Endothelial cell of umbilical vein (primary cell): ENCODE measurements around the gene LIPG. TPM values are rescaled to one million over a fixed set of nuclear protein-coding genes. Genes with fewer than 3 reads are reported as not detected.

Experiments used
- BruUV-seq: library from RNA; stranded (reverse); fragments of 400-500 nt; replicated peaks from 2 replicates; lab custom pipeline; 2021; lab: Mats Ljungman, UMichigan
- CTCF ChIA-PET: fragments of 300-600, 350-600 bp; sonication (Branson Sonifier 250); formaldehyde crosslinking; loops from one replicate; lab custom pipeline; 2021; ENCODE audit warnings: antibody characterized with exemption, inconsistent platforms; lab: Charles Lee
- POLR2A ChIA-PET: fragments of 300-600, 350-600 bp; sonication (Branson Sonifier 250); formaldehyde crosslinking; loops from one replicate; lab custom pipeline; 2021; ENCODE audit warnings: antibody characterized with exemption, inconsistent platforms; lab: Charles Lee
- DNase-seq: peaks from one replicate; pipeline ENCODE4 v3.0.0-alpha.2; 2011; ENCODE audit warnings: low read depth, low spot score
- FAIRE-seq: peaks from 2 replicates; lab custom pipeline; 2011; peaks lifted over from hg19 to GRCh38; lab: Jason Lieb, UNC
- H2AFZ ChIP-seq: 2 replicates; pipeline ENCODE4 v1.6.0; 2012; ENCODE audit warnings: low read depth, low read length, control low read depth, inconsistent platforms
- H3K27ac ChIP-seq: 2 replicates; pipeline ENCODE4 v1.5.1; 2011; ENCODE audit warnings: low read depth, mild to moderate bottlenecking, control low read depth, low read length, moderate library complexity; ENCODE audit not compliant: insufficient read depth
- H3K27me3 ChIP-seq, 2 experiments: 2 replicates each; pipeline versions ENCODE4 v1.6.0 to v1.6.1; 2011; ENCODE audit warnings: low read length in 2 of 2, mixed read lengths in 1 of 2; ENCODE audit not compliant: control insufficient read depth in 2 of 2, insufficient read depth in 2 of 2
- H3K36me3 ChIP-seq, 2 experiments: 2 replicates in 1 of 2; 3 replicates in 1 of 2; pipeline ENCODE4 v1.5.1; 2011; ENCODE audit warnings: low read length in 2 of 2, mild to moderate bottlenecking in 1 of 2, moderate library complexity in 1 of 2; ENCODE audit not compliant: control insufficient read depth in 2 of 2, insufficient read depth in 2 of 2; ENCODE audit errors: extremely low read depth in 1 of 2
- H3K4me1 ChIP-seq: 3 replicates; pipeline ENCODE4 v1.5.1; 2011; ENCODE audit warnings: mild to moderate bottlenecking, low read length; ENCODE audit not compliant: control insufficient read depth, insufficient read depth; ENCODE audit errors: extremely low read depth
- H3K4me2 ChIP-seq: 2 replicates; pipeline ENCODE4 v1.6.1; 2011; ENCODE audit warnings: low read length, control low read depth, mixed read lengths; ENCODE audit not compliant: insufficient read depth
- H3K4me3 ChIP-seq, 3 experiments: fragments of 200-600 bp in 1 of 3; sonication (generic), shearing (Covaris generic) in 1 of 3; replicated peaks in 1 of 3; 2 replicates each; pipeline ENCODE4 v1.5.1; 2011 to 2016; ENCODE audit warnings: control low read depth in 3 of 3, low read length in 3 of 3, mild to moderate bottlenecking in 2 of 3, inconsistent platforms in 1 of 3, low read depth in 1 of 3, moderate library complexity in 1 of 3; ENCODE audit not compliant: insufficient read depth in 1 of 3
- H3K79me2 ChIP-seq: 2 replicates; pipeline ENCODE4 v1.6.0; 2012; ENCODE audit warnings: low read length, inconsistent platforms; ENCODE audit not compliant: control insufficient read depth, insufficient read depth
- H3K9ac ChIP-seq: replicated peaks from 2 replicates; pipeline ENCODE3; 2011; ENCODE audit warnings: low read length, control low read depth; ENCODE audit not compliant: insufficient read depth; ENCODE audit errors: extremely low read depth
- H3K9me1 ChIP-seq: replicated peaks from 3 replicates; pipeline ENCODE4 v1.6.0; 2011; ENCODE audit warnings: mild to moderate bottlenecking, low read length; ENCODE audit not compliant: control insufficient read depth, insufficient read depth; ENCODE audit errors: extremely low read depth
- H3K9me3 ChIP-seq: replicated peaks from 2 replicates; pipeline ENCODE4 v1.5.1; 2012; ENCODE audit warnings: low read length, inconsistent platforms; ENCODE audit not compliant: control insufficient read depth, insufficient read depth
- H4K20me1 ChIP-seq: replicated peaks from 2 replicates; pipeline ENCODE3; 2011; ENCODE audit warnings: mild to moderate bottlenecking, low read length; ENCODE audit not compliant: control insufficient read depth, insufficient read depth; ENCODE audit errors: extremely low read depth
- EZH2 ChIP-seq: IDR thresholded peaks from 2 replicates; pipeline ENCODE4 v1.6.1; 2012; ENCODE audit warnings: borderline replicate concordance, low read depth, mild to moderate bottlenecking, moderate library complexity, low read length, inconsistent platforms; ENCODE audit not compliant: severe bottlenecking
- FOS ChIP-seq: IDR thresholded peaks from 2 replicates; pipeline ENCODE4 v1.6.1; 2011; ENCODE audit warnings: mild to moderate bottlenecking, low read length, moderate library complexity, borderline replicate concordance; ENCODE audit not compliant: insufficient read depth
- GATA2 ChIP-seq: IDR thresholded peaks from 2 replicates; pipeline ENCODE4 v1.7.0; 2011; ENCODE audit warnings: low read depth, mild to moderate bottlenecking, moderate library complexity, mixed read lengths, low read length; ENCODE audit not compliant: insufficient read length, insufficient read depth
- JUN ChIP-seq: IDR thresholded peaks from 2 replicates; pipeline ENCODE4 v1.6.1; 2011; ENCODE audit warnings: borderline replicate concordance, low read depth; ENCODE audit not compliant: insufficient read length, insufficient read depth
- MYC ChIP-seq: IDR thresholded peaks from one replicate; pipeline ENCODE4 v1.6.1; 2011; ENCODE audit warnings: mild to moderate bottlenecking, low read depth, low read length
- POLR2A ChIP-seq: IDR thresholded peaks from 2 replicates; pipeline ENCODE4 v1.6.1; 2012; ENCODE audit warnings: low read depth, mild to moderate bottlenecking, control low read depth, low read length
- POLR2AphosphoS5 ChIP-seq: IDR thresholded peaks from 2 replicates; pipeline ENCODE4 v1.6.1; 2012; ENCODE audit warnings: low read depth, mild to moderate bottlenecking, control low read depth, low read length, moderate library complexity; ENCODE audit not compliant: insufficient read depth
- dilution Hi-C: fragments of 300-500 bp; cut with MboI; formaldehyde crosslinking; loops from one replicate; pipeline ENCODE4 v1.15.0; 2019; ENCODE audit warnings: low sequenced_read_pairs; ENCODE audit not compliant: extremely low pct_ligation_motif_present
- intact Hi-C: fragments of 100-400 bp; cut with micrococcal nuclease; formaldehyde crosslinking; loops from one replicate; pipeline ENCODE4 v1.10.0; 2022
- polyA plus RNA-seq, 4 experiments: library from polyadenylated mRNA; depleted of rRNA in 3 of 4; stranded (reverse) in 3 of 4; unstranded in 1 of 4; fragments of >200 nt; gene quantifications; 2 replicates each; pipeline versions ENCODE4 v1.2.1 to v1.2.3, GENCODE V29; 2011 to 2012; ENCODE audit warnings: missing spikeins in 1 of 4
- total RNA-seq: library from RNA; stranded (reverse); gene quantifications from 2 replicates; pipeline ENCODE4 v1.2.3, GENCODE V29; 2021
- TF ChIP-seq, protein P1 (sequence below): IDR thresholded peaks from 2 replicates; pipeline ENCODE4 v1.6.1; 2011; ENCODE audit not compliant: insufficient read depth, insufficient read length
- TF ChIP-seq, protein P2 (sequence below), 2 donors: IDR thresholded peaks; 1 replicate in 1 of 2; 2 replicates in 1 of 2; pipeline ENCODE4 v1.5.1; 2011; ENCODE audit warnings: low read length in 2 of 2, mild to moderate bottlenecking in 2 of 2, moderate library complexity in 2 of 2, control low read depth in 1 of 2, inconsistent platforms in 1 of 2, low read depth in 1 of 2; ENCODE audit not compliant: insufficient read depth in 1 of 2; ENCODE audit errors: extremely low read depth in 1 of 2

The LIPG gene
- total and polyA plus RNA-seq, 2 donors (not counting 3 experiments of a cell fraction or from before 2014, with no cell fraction given) = 80.6 to 86.3 TPM

DNA sequence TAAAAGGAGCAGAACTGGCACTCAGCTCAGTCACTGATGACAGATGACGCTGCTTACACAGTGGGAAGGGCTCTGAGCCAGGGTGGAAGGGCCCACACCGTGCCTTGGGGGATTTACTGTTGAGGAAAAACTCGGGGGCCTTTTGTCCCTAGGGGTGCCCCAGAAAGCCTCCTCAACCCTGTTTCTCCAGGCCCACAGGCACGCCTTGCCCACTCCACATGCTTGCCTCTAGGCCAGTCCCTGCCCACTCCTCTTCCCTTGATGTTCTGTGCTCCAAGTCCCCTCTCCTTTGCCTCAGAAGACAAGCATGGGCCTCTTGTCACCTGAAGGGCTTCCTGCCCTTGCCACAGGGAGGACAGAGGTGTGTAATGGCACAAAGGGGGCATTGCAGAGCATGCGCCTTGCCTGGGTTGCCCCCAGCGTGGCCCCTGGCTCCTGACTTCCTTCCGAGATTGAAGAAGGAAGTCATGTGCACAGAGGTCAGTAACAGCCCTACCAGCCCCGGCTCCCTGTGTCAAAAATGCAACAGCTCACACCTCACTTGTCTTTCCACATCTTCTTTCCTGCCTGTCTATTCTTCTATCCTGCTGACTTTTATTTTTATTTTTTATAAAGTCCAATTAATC lies 65.1 kb downstream of the LIPG start:
- POLR2A ChIA-PET = no interaction called here
- TF ChIP-seq POLR2AphosphoS5 (no peak), POLR2A (no peak), JUN (no peak), FOS (no peak), EZH2 (no peak)
- Histone ChIP-seq H3K27me3 (peaks cover 0 to 2% of the 10 kb centered on the region in 2 experiments), H3K4me1 (peaks cover under 1% of the 10 kb centered on the region), H2AFZ (no peak overlapping the region), H3K27ac (no peak overlapping the region), H3K4me2 (no peak overlapping the region), H3K4me3 (no peak overlapping the region), H4K20me1 (no peaks in the 10 kb centered on the region), H3K36me3 (no peaks in the 10 kb centered on the region), H3K9me3 (no peaks in the 10 kb centered on the region), H3K9me1 (no peaks in the 10 kb centered on the region), H3K79me2 (no peaks in the 10 kb centered on the region), H3K9ac (no peak overlapping the region)
- FAIRE-seq (no peak), DNase-seq (no peak)
- BruUV-seq = no TSS peak
- intact Hi-C loops = no loop called here
- dilution Hi-C loops = no loop called here
- CTCF ChIA-PET = interaction anchor here (0.6 kb wide), 1 partner anchor 334 kb away, joined by 4 read pairs; no protein-coding TSS in a partner anchor

DNA sequence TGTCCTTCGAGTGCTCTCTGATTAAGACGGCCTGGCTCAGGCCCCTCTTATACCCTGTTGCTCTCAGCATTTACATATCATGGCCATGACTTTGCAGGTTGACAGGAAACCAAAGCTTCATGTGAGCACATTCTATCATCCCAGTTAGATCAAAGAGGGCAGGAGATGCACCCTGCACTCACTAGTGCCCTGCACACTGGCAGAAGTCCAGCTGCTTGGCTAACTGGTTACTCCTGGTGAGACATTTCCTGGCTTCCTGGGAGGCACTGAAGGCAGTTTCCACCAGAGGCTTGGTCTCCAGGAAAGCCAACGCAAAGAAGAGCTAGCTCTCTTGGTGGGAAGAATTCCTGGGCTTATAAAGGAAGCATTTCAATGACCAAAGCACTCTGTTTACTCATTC lies 66.3 kb downstream of the LIPG start:
- Histone ChIP-seq H4K20me1 (no peaks in the 10 kb centered on the region), H3K79me2 (no peaks in the 10 kb centered on the region), H3K9me1 (no peaks in the 10 kb centered on the region), H3K4me2 (no peak overlapping the region), H3K4me3 (no peak overlapping the region), H3K4me1 (no peaks in the 10 kb centered on the region), H3K27ac (no peak overlapping the region), H3K27me3 (peaks cover 0 to 3% of the 10 kb centered on the region in 2 experiments), H3K9ac (no peak overlapping the region), H3K36me3 (no peaks in the 10 kb centered on the region), H2AFZ (no peak overlapping the region), H3K9me3 (no peaks in the 10 kb centered on the region)
- DNase-seq (no peak), FAIRE-seq (no peak)
- intact Hi-C loops (no loop called here), dilution Hi-C loops (no loop called here)
- no peak for TF ChIP-seq JUN
- TF ChIP-seq, protein P1, sequence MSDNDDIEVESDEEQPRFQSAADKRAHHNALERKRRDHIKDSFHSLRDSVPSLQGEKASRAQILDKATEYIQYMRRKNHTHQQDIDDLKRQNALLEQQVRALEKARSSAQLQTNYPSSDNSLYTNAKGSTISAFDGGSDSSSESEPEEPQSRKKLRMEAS = no peak
- TF ChIP-seq, protein P2, sequence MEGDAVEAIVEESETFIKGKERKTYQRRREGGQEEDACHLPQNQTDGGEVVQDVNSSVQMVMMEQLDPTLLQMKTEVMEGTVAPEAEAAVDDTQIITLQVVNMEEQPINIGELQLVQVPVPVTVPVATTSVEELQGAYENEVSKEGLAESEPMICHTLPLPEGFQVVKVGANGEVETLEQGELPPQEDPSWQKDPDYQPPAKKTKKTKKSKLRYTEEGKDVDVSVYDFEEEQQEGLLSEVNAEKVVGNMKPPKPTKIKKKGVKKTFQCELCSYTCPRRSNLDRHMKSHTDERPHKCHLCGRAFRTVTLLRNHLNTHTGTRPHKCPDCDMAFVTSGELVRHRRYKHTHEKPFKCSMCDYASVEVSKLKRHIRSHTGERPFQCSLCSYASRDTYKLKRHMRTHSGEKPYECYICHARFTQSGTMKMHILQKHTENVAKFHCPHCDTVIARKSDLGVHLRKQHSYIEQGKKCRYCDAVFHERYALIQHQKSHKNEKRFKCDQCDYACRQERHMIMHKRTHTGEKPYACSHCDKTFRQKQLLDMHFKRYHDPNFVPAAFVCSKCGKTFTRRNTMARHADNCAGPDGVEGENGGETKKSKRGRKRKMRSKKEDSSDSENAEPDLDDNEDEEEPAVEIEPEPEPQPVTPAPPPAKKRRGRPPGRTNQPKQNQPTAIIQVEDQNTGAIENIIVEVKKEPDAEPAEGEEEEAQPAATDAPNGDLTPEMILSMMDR (IDR thresholded peaks at IDR 0.05; ENCODE audit: extremely low read depth in 1 of 2, insufficient read depth in 1 of 2, low read depth in 1 of 2, low read length in 2 of 2) = no peak
- no peak for TF ChIP-seq POLR2AphosphoS5
- no peak for TF ChIP-seq MYC
- TF ChIP-seq FOS = no peak
- no peak for TF ChIP-seq POLR2A
- TF ChIP-seq EZH2 = no peak
- no peak for TF ChIP-seq GATA2
- ChIA-PET CTCF (interaction anchor here (0.9 to 1.3 kb wide), 3 partner anchors 10 to 99 kb away, joined by 3 to 4 read pairs (median 4); no protein-coding TSS in a partner anchor), POLR2A (no interaction called here)
- BruUV-seq = no TSS peak
